Measurements from ENCODE around the gene ZNF417.

Gene ZNF417

DNA sequence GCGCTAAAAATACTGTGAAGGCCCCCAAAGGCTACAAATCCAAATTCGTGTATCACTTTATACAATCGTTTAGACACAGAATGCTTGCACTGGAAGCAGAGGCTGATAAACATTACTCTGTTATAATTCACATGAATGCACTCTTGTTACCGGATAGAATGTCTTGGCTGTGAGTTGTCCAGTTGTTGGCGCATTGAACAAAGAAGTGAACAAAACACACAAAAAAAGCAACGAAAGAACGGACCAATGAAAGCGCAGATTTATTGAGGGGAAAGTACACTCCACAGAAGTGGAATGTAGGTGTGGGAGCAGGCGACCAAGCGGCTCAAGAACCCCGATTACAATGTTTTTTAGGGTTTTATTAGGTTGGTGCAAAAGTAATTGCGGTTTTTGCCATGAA is 19.3 kb upstream of the ZNF417 start:
- peaks cover 45% of the 10 kb centered on the region for H3K9me3 ChIP-seq
- no peak overlapping the region for H3K27ac ChIP-seq
- H3K4me1 ChIP-seq (ENCODE audit: control insufficient read depth in 1 of 2, insufficient read depth in 1 of 2, low read depth in 1 of 2, low read length in 1 of 2), result peaks cover 6 to 8% of the 10 kb centered on the region in 2 experiments
- H3K27me3 ChIP-seq, result peaks cover 11% of the 10 kb centered on the region
- H3K36me3 ChIP-seq, result no peaks in the 10 kb centered on the region
- TF ChIP-seq, protein P1, sequence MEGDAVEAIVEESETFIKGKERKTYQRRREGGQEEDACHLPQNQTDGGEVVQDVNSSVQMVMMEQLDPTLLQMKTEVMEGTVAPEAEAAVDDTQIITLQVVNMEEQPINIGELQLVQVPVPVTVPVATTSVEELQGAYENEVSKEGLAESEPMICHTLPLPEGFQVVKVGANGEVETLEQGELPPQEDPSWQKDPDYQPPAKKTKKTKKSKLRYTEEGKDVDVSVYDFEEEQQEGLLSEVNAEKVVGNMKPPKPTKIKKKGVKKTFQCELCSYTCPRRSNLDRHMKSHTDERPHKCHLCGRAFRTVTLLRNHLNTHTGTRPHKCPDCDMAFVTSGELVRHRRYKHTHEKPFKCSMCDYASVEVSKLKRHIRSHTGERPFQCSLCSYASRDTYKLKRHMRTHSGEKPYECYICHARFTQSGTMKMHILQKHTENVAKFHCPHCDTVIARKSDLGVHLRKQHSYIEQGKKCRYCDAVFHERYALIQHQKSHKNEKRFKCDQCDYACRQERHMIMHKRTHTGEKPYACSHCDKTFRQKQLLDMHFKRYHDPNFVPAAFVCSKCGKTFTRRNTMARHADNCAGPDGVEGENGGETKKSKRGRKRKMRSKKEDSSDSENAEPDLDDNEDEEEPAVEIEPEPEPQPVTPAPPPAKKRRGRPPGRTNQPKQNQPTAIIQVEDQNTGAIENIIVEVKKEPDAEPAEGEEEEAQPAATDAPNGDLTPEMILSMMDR (IDR thresholded peaks at IDR 0.05), result no peak
- peak overlapping the region in 1 of 2 experiments; percentile 63 for H3K4me3 ChIP-seq (ENCODE audit: low read depth in 1 of 2, low read length in 1 of 2)

DNA sequence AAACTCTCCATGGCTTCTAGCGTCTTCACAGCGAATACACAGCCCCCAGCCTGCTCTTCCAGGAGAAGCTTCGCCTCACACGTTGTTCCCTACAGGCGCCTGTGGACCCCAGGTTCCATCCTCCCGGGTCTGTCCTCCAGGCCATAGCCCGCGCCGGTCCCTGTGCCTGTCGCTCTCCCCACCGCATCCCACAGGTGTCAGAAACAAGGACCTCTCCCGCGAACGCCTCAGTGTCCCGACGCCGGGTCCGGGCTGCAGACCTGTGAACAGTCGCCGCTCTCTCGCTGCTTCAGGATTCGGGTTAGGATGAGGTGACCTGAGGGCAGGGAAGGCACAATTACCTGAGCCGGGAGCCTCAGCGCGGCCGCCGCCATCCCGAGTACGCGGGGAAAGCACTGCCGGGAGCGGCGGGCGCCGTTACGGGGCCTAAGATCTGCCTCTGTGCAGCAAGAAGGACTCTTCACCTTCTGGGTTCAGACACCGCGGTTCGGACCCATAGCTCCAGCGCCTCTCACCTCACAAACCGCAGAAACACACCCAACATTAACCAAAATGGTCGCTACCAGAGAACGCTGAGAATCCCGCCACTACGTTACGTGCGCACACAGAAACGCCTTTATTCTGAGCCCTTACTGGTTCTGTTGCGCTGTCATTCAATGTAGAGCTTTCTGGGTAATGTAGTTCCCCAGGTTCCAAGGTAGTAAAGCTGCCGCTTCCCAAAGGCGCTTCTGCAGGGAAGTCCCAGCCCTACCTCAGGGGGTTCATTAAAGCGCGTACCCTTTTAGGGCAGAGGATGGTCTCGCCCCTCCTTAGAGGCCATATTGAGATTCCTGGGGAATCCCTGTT is 18.7 kb upstream of the ZNF417 start, which contains the start of gene ZNF418:
ZNF418 (minus strand) TSS at position 583 of the 846 bp plus-strand sequence. CDS start 1,580 bp downstream, outside the sequence.
- Histone ChIP-seq H3K9me3 (peaks cover 41% of the 10 kb centered on the region), H3K4me1 (ENCODE audit: control insufficient read depth in 1 of 2, insufficient read depth in 1 of 2, low read depth in 1 of 2, low read length in 1 of 2) (peaks cover 6 to 8% of the 10 kb centered on the region in 2 experiments), H3K36me3 (no peaks in the 10 kb centered on the region), H3K27me3 (peaks cover 11% of the 10 kb centered on the region), H3K4me3 (ENCODE audit: low read depth in 1 of 2, low read length in 1 of 2) (peak within 1 kb of the TSS; percentile 44 to 63), H3K27ac (no peak within 1 kb of the TSS)
- TF ChIP-seq, protein P1 (IDR thresholded peaks at IDR 0.05), result no peak

DNA sequence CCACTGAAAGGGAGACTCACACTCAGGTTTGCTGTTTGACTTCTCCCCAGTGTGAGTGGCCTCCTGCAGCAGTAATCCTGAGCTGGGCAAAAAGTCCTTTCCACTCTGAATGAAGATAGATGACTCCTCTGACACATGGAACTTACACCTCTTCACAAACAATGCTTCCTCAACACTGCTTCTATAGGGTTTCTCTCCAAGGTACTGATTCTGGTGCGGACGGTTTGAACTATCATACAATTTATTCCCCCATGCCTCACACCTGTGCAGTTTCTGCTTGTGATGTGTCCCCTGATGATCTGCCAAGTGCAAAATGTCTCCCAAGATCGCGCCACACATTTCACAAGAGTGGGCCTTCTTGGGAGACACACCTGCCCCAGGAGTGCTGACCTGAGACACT is 11.2 kb upstream of the ZNF417 start:
- Histone ChIP-seq H3K27ac (no peak overlapping the region), H3K36me3 (peaks cover 7% of the 10 kb centered on the region), H3K27me3 (no peaks in the 10 kb centered on the region), H3K4me3 (ENCODE audit: low read depth in 1 of 2, low read length in 1 of 2) (no peak overlapping the region), H3K4me1 (ENCODE audit: control insufficient read depth in 1 of 2, insufficient read depth in 1 of 2, low read depth in 1 of 2, low read length in 1 of 2) (no peaks in the 10 kb centered on the region), H3K9me3 (peaks cover 42% of the 10 kb centered on the region)
- TF ChIP-seq, protein P1 (IDR thresholded peaks at IDR 0.05), result no peak

DNA sequence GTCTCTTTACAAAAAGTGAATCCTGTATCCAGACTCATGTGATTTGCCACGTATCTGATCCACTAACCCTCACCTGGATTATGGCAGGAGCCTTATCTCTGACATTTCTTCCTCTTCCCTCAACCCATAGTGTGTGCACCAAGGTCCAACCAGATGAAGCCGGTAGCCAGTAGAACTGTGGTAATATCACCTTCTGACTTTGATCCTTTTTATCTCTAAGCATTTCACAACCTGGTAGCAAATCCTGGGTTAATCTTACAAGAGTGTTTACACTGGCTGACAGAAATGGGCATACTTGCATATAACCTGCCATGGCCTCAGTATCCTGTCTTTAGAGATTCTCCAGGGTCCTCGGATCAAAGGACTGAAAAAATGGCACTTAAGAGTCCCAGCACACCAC is 1.9 kb downstream of the ZNF417 start:
- TF ChIP-seq, protein P1 (IDR thresholded peaks at IDR 0.05), result no peak
- H3K36me3 ChIP-seq, result peaks cover 20% of the 10 kb centered on the region

DNA sequence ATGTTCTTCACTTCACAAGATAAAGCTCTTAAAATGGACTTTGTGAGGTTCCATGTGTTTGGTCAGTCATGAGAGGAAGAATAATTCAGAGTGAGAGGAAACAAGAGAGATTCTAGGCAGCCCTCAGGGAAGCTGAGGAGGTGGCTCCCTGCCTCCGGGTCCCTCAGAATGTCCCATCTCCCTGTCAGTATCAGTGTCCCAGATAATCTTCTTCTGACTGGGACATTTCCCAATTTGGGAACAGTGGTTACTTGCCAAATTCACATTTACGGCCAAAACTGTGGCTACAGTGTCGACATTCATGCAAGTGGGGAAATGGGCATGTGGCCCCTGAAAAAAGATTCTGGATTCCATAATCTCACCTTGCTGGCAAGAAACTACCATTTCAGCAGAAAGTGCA is 9.0 kb downstream of the ZNF417 start:
- H3K4me1 ChIP-seq (ENCODE audit: control insufficient read depth in 1 of 2, insufficient read depth in 1 of 2, low read depth in 1 of 2, low read length in 1 of 2), result no peaks in the 10 kb centered on the region
- H3K36me3 ChIP-seq, result peaks cover 44% of the 10 kb centered on the region
- TF ChIP-seq, protein P1 (IDR thresholded peaks at IDR 0.05), result no peak
- no peaks in the 10 kb centered on the region for H3K9me3 ChIP-seq
- no peaks in the 10 kb centered on the region for H3K27me3 ChIP-seq
- no peak overlapping the region for H3K27ac ChIP-seq
- H3K4me3 ChIP-seq (ENCODE audit: low read depth in 1 of 2, low read length in 1 of 2), result no peak overlapping the region

More for the DNA sequence above, 1.9 kb downstream of the ZNF417 start:
- Histone ChIP-seq H3K27ac (no peak overlapping the region), H3K27me3 (no peaks in the 10 kb centered on the region), H3K4me3 (ENCODE audit: low read depth in 1 of 2, low read length in 1 of 2) (no peak overlapping the region), H3K4me1 (ENCODE audit: control insufficient read depth in 1 of 2, insufficient read depth in 1 of 2, low read depth in 1 of 2, low read length in 1 of 2) (peaks cover 9 to 14% of the 10 kb centered on the region in 2 experiments), H3K9me3 (no peaks in the 10 kb centered on the region)
